IPS DF 6.9 (cell line): ENCODE data around the gene TPGS2.
"Not testable (repeated sequence)": the region's sequence is repeated elsewhere in the genome, so short reads cannot be mapped to it uniquely, and the experiment has no call there.

Source experiments
- DNase-seq: peaks from one replicate; pipeline ENCODE4 v3.0.0-alpha.2; 2013; ENCODE audit warnings: low read depth, low spot score
- H3K27ac ChIP-seq: one replicate; pipeline ENCODE4 v1.5.1; 2013; ENCODE audit warnings: low read length, control low read depth
- H3K27me3 ChIP-seq: 2 replicates; pipeline ENCODE4 v1.6.1; 2013; ENCODE audit warnings: mild to moderate bottlenecking, low read length; ENCODE audit not compliant: control insufficient read depth, insufficient read depth
- H3K36me3 ChIP-seq: 2 replicates; pipeline ENCODE4 v1.6.1; 2013; ENCODE audit warnings: low read length; ENCODE audit not compliant: control insufficient read depth, insufficient read depth
- H3K4me1 ChIP-seq: 2 replicates; pipeline ENCODE4 v1.6.1; 2013; ENCODE audit warnings: low read length; ENCODE audit not compliant: control insufficient read depth, insufficient read depth
- H3K4me3 ChIP-seq: 2 replicates; pipeline ENCODE4 v1.5.1; 2013; ENCODE audit warnings: mild to moderate bottlenecking, low read length
- H3K9me3 ChIP-seq: 2 replicates; pipeline ENCODE4 v1.6.1; 2013; ENCODE audit warnings: low read length, inconsistent platforms; ENCODE audit not compliant: control insufficient read depth, insufficient read depth
- WGBS: extraction: QIAGEN DNeasy Blood & Tissue Kit; methylation state at CpG from one replicate; pipeline ENCODE4 v1.1.7; 2013; ENCODE audit warnings: mixed read lengths, missing lambda C conversion rate; ENCODE audit not compliant: insufficient read length, insufficient coverage; 5-methylcytosine and 5-hydroxymethylcytosine counted together

The TPGS2 gene

DNA sequence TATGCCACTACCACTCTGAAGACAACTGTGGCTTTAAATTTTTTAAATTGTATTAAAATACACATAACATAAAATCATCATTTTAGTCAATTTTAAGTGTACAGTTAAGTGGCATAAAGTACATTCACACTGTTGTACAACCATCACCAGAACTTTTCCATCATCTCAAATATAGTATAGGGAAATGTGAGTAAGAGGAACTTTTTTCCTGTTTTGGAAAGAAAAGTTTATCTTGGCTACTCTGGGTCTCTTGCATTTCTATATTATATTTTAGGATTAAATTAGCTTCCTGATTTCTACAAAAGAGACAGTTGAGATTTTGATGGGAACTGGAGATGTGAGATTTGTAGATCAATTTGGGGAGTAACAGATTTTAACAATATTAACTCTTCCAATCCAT, 3.3 kb downstream of the TPGS2 start:
- Histone ChIP-seq H3K9me3 (no peaks in the 10 kb centered on the region), H3K27me3 (no peaks in the 10 kb centered on the region), H3K4me1 (no peaks in the 10 kb centered on the region), H3K36me3 (0 out of 2 replicates have a peak, but pooled peaks cover 2% of the 10 kb centered on the region), H3K27ac (no peak overlapping the region), H3K4me3 (no peak overlapping the region)
- no peak for DNase-seq

DNA sequence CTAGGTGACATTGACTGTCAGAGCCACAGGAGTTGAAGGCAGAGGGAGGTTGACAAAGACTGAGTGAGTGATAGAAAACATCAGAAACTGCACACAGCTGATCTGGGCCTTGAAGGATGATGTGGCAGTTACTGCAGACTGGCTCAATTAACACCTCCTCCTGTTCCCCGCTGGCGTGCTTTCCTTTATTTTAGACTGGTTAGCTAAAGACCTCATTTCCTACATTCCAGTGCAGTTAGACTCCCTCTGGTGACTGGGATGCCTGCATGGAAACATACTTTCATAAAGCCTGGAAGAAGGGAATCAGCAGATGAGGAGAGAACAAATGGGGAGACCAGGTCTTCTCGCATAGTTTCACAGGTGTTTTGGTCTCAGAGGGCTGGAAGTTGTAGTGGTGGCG, 7.1 kb downstream of the TPGS2 start:
- Histone ChIP-seq H3K27ac (no peak overlapping the region), H3K36me3 (peaks cover 2% of the 10 kb centered on the region; the same call in 1 of the 2 replicates)
- DNase-seq, result no peak

DNA sequence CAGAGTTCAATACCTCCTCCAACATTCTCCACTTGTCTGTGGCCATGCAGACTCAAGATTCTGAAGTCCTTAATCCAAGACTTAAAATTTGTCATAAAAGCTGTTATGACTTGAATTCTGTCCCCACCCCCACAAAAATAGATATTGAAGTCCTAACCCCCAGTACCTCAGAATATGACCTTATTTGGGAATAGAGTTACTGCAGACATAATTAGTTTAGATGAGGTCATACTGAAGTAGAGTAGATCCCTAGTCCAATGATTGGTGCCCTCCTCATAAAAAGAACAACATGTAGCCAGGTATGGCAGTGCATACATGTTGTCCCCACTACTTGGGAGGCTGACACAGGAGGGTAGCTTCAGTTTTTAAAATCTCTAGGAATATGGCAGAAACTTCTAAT, 9.2 kb downstream of the TPGS2 start:
- DNase-seq, result no peak
- Histone ChIP-seq H3K4me3 (no peak overlapping the region), H3K4me1 (no peaks in the 10 kb centered on the region), H3K27ac (no peak overlapping the region), H3K27me3 (no peaks in the 10 kb centered on the region), H3K36me3 (peaks cover 2% of the 10 kb centered on the region; the same call in 1 of the 2 replicates), H3K9me3 (no peaks in the 10 kb centered on the region)

More for the DNA sequence above, 7.1 kb downstream of the TPGS2 start:
- Histone ChIP-seq H3K9me3 (no peaks in the 10 kb centered on the region), H3K27me3 (no peaks in the 10 kb centered on the region), H3K4me1 (no peaks in the 10 kb centered on the region), H3K4me3 (no peak overlapping the region)
- WGBS, result no CpG with 5 or more reads among the region's 4 CpGs

DNA sequence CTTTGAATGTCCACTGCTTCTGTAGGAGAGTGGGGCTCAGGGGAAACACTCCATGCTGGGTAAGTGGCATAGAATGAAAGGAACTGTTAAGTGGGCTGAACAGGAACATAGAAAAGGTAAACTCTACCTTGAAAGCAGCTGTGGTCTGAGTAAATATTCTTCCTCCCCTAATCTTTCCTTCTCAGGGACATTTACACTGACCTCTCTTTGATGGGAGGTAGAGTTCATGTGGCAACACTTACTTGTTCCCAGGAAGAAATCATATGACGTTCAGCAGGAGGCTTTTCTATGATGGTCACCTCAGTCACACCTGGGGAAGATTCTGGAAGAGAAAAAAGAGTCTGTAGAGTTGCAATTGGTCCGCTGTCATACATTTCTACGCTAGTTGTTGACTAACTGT, 10.2 kb downstream of the TPGS2 start:
- Histone ChIP-seq H3K27ac (no peak overlapping the region), H3K27me3 (no peaks in the 10 kb centered on the region), H3K9me3 (no peaks in the 10 kb centered on the region), H3K36me3 (peaks cover 2% of the 10 kb centered on the region; the same call in 1 of the 2 replicates), H3K4me3 (no peak overlapping the region), H3K4me1 (no peaks in the 10 kb centered on the region)
- DNase-seq, result no peak
- no CpG with 5 or more reads among the region's 3 CpGs for WGBS

DNA sequence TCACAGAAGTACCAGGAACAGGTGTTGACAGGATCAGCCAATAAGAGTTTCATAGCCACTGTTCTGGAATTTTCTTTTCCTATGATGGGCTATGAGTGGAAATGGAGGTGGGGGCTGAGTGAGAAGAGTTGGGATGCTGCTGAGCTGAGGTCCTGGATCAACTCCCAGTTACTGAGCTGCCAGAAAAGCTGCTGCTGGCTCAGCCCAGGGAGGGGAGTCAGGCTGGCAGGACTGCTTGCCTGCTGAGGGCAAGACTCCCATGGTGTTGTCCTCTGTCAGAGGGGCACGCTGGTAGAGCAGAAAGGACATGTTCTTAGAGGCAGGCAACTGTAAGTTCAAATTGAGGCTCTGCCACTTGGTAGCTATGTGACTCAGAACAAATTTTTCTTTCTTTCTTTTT, 11.8 kb downstream of the TPGS2 start:
- no peaks in the 10 kb centered on the region for H3K4me1 ChIP-seq
- H3K4me3 ChIP-seq, result no peak overlapping the region
- H3K9me3 ChIP-seq, result no peaks in the 10 kb centered on the region
- DNase-seq, result no peak
- H3K27ac ChIP-seq, result no peak overlapping the region
- no peaks in the 10 kb centered on the region for H3K27me3 ChIP-seq
- no CpG with 5 or more reads among the region's 1 CpG for WGBS
- peaks cover 2% of the 10 kb centered on the region; the same call in 1 of the 2 replicates for H3K36me3 ChIP-seq

DNA sequence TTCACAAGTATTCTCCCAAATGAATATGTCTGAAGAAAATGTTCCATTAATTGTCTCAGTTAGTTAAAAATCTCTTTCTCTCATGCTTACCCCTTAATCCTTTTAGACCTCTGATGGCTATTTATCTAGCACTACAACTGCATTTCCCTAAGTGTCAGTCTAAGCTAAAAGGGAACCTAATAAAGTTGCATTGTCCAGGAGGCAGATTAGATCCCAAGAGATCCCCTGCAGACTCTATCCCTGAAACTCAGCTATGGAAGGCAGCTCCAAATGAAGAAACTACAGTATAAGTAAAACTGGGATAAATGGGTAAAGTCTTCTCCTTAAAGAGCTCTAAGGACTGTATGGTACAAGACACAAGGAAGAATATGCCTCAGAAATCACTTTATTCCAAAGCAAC, 12.7 kb downstream of the TPGS2 start:
- not testable (repeated sequence) for H3K36me3 ChIP-seq, H3K4me1 ChIP-seq

DNA sequence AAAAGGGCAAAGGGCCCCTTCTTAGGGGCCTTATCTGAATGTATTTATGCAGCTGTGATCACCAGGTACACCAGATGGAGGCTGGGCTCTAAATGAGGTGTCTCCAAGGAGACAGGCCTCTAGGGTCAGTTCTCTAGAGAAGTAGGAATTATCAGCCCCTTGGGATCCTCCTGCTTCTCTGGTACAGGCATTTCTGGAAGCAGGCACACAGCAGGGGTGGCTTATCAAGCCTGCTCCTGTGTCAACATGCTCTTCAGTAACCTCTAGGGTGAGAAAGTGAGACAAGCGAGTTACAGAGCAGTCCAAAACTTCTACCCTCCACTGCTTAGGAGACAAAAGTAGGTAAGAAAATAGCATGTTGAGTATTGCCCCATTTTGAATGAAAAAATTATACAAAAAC, 13.8 kb downstream of the TPGS2 start:
- no peaks in the 10 kb centered on the region for H3K27me3 ChIP-seq
- H3K4me3 ChIP-seq, result no peak overlapping the region
- WGBS, result no CpG with 5 or more reads among the region's 1 CpG
- no peak overlapping the region for H3K27ac ChIP-seq
- no peak for DNase-seq
- no peaks in the 10 kb centered on the region for H3K4me1 ChIP-seq
- H3K9me3 ChIP-seq, result no peaks in the 10 kb centered on the region
- no peaks in the 10 kb centered on the region; the same call in 1 of the 2 replicates for H3K36me3 ChIP-seq

More for the DNA sequence above, 12.7 kb downstream of the TPGS2 start:
- not testable (repeated sequence) for H3K27me3 ChIP-seq, H3K4me3 ChIP-seq, H3K9me3 ChIP-seq, H3K27ac ChIP-seq, DNase-seq

DNA sequence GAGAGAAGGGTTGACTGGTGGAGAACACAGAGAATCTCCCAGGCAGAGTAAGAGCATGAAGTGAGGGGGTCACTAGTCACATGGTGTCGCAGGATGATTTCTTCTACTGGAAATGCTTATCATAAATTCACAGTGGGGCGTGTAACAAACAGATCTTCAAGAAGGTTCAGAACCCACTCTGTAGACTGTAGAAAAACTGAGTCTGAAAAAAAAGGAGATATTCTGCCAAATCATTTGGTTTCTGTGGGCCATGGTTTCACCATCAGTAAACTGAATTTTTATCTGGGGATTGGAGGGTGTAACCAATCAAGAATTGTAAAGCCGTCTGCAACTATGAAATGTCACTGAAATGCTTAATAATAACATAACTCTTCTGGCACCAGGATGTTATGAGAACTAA, 15.0 kb downstream of the TPGS2 start:
- no peak overlapping the region for H3K4me3 ChIP-seq
- H3K4me1 ChIP-seq, result no peaks in the 10 kb centered on the region
- DNase-seq, result no peak
- no peaks in the 10 kb centered on the region for H3K9me3 ChIP-seq
- H3K27me3 ChIP-seq, result no peaks in the 10 kb centered on the region
- WGBS, result no CpG with 5 or more reads among the region's 3 CpGs
- H3K27ac ChIP-seq, result no peak overlapping the region
- H3K36me3 ChIP-seq, result no peaks in the 10 kb centered on the region; the same call in 1 of the 2 replicates

DNA sequence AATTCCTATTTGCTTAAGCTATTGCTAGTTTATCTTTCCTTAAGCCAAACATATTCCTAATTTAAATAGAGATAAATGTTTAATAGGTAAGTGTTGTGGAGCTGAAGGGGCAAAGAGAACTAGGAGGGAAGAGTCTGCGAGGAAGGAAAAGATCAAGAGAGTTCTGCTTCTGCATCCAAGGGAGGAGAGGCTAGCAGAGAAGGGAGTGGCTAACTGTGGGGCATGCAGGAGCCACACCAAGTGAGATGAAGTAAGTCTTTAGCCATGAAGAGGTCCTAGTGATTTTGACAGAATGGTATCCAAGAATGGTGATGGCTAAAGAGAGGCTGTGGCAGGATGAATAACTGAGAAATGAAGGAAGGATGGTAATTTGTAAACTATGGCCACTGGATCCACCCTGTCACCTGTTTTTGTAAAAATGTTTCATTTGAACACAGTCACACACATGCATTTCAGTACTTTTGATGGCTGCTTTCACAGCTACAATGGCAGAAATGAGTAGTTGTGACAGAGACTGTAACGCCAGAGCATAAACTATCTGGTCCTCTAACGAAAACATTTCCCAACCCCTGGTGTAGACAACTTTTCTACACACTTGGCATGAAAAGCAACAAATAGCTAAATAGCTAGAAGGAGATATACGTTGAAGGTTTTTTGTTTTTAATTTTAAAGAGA, 15.6 kb downstream of the TPGS2 start:
- WGBS, result 100% methylated on average over 1 of the region's 4 CpGs
- H3K27ac ChIP-seq, result no peak overlapping the region
- H3K4me3 ChIP-seq, result no peak overlapping the region
- no peaks in the 10 kb centered on the region for H3K9me3 ChIP-seq
- no peak for DNase-seq
- no peaks in the 10 kb centered on the region for H3K27me3 ChIP-seq
- no peaks in the 10 kb centered on the region; the same call in 1 of the 2 replicates for H3K36me3 ChIP-seq
- no peaks in the 10 kb centered on the region for H3K4me1 ChIP-seq

DNA sequence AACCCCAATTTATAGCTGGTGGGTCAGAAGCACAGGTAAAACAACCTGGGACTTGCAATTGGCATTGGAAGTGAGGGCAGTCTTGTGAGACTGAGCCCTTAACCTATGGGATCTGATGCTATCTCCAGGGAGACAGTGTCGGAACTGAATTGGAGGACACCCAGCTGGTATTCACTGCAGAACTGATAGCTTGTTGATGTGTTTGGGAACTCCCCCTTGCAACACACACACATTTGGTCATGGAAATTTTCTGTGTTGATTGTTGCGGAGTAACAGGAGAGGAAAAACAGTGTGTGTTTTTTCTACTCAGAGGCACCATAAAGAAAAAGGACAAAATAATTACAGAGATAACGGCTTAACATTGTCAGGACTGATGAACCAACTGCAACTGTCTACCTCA, 16.1 kb downstream of the TPGS2 start:
- Histone ChIP-seq H3K27me3 (no peaks in the 10 kb centered on the region), H3K27ac (no peak overlapping the region), H3K9me3 (no peaks in the 10 kb centered on the region), H3K4me3 (no peak overlapping the region), H3K4me1 (no peaks in the 10 kb centered on the region), H3K36me3 (peaks cover 2% of the 10 kb centered on the region; the same call in 1 of the 2 replicates)
- no CpG with 5 or more reads among the region's 3 CpGs for WGBS
- DNase-seq, result no peak

DNA sequence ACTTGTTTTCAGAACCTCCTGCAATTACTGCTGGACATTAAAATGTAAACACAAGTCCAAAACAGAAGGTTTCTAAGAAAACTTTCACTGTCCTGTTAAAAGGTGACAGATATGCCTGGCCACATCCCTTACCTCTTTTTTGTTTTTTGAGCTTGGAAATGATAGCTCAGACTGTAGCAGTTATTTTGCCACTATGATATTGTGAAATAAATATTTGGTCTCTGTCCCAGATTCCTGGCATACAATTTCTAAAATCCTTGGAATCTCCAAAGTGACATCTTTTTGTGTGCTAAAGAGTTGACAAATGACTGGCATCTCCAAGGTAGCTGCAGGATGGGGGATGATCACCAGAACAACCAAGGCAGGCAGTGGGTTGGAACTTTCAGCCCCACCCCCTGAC, 16.8 kb downstream of the TPGS2 start:
- Histone ChIP-seq H3K4me1 (no peaks in the 10 kb centered on the region), H3K9me3 (no peaks in the 10 kb centered on the region), H3K27me3 (no peaks in the 10 kb centered on the region), H3K36me3 (peaks cover 3% of the 10 kb centered on the region; the same call in 1 of the 2 replicates), H3K27ac (no peak overlapping the region), H3K4me3 (no peak overlapping the region)
- no peak for DNase-seq
